Lower leg skin (tissue), 4 donors: Measurements from ENCODE around the gene NRN1L. TPM values are rescaled to one million over a fixed set of nuclear protein-coding genes. Genes with fewer than 3 reads are reported as not detected.
A peak's percentile ranks its signal among the peaks of the same experiment; 100 is the strongest.

Experiments used
- DNase-seq, 2 donors: peaks; one replicate each; pipeline ENCODE4 v3.0.0-alpha.2; 2019; ENCODE audit warnings: low spot score in 2 of 2
- H3K4me3 ChIP-seq: fragments of 200-600 bp; sonication (generic); 2 replicates; pipeline ENCODE4 v1.5.1; 2017; ENCODE audit warnings: mild to moderate bottlenecking, low read depth; ENCODE audit not compliant: poor library complexity, severe bottlenecking
- POLR2A ChIP-seq, 2 donors: fragments of 450-650 bp; IDR thresholded peaks; one replicate each; pipeline ENCODE4 v1.6.1; 2016 to 2017; ENCODE audit warnings: antibody characterized with exemption in 2 of 2, mild to moderate bottlenecking in 1 of 2, moderate library complexity in 1 of 2
- WGBS, 2 donors: methylation state at CpG; one replicate each; pipeline ENCODE4 v1.1.5; 2018; 5-methylcytosine and 5-hydroxymethylcytosine counted together
- intact Hi-C: fragments of 100-400 bp; cut with DNase I; formaldehyde crosslinking; loops from one replicate; pipeline ENCODE4 v1.15.0; 2023; ENCODE audit warnings: low total_unique reads
- total RNA-seq, 4 donors: library from RNA; depleted of rRNA; stranded (reverse); fragments of >200 nt; gene quantifications; one replicate each; pipeline ENCODE4 v1.1.0, GENCODE V29; 2016
- TF ChIP-seq, protein P1 (sequence below), 3 donors: fragments of 450-650 bp; IDR thresholded peaks; one replicate each; pipeline ENCODE4 v1.5.1; 2016; ENCODE audit warnings: antibody characterized with exemption in 3 of 3, mild to moderate bottlenecking in 3 of 3, moderate library complexity in 2 of 3

NRN1L gene
- total RNA-seq, 4 donors from 2014 or later = 0.65 to 3.7 (median 0.80) TPM; not detected in 1

DNA sequence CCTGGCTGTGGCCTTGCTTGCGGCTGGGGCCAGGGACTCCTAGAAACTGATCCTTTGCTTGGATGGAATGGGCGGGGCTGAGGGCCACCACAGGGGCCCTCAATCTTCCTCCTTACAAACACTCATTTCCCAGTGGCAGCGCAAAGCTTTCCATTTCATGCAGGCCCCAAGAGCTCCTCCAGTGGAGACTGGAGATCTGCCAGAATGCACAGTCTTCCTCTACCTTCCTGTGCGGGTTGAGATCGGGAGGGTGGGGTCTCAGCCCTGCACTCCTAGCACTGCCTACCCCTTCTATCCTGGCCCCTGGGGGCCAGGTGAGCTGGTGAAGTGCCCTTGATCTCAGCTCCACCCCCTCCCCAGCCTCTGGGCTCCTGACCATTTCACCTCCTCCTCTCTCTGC, 1.7 kb downstream of the NRN1L start:
- no peak overlapping the region for H3K4me3 ChIP-seq
- TF ChIP-seq, protein P1, sequence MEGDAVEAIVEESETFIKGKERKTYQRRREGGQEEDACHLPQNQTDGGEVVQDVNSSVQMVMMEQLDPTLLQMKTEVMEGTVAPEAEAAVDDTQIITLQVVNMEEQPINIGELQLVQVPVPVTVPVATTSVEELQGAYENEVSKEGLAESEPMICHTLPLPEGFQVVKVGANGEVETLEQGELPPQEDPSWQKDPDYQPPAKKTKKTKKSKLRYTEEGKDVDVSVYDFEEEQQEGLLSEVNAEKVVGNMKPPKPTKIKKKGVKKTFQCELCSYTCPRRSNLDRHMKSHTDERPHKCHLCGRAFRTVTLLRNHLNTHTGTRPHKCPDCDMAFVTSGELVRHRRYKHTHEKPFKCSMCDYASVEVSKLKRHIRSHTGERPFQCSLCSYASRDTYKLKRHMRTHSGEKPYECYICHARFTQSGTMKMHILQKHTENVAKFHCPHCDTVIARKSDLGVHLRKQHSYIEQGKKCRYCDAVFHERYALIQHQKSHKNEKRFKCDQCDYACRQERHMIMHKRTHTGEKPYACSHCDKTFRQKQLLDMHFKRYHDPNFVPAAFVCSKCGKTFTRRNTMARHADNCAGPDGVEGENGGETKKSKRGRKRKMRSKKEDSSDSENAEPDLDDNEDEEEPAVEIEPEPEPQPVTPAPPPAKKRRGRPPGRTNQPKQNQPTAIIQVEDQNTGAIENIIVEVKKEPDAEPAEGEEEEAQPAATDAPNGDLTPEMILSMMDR (IDR thresholded peaks at IDR 0.05) = no peak
- no peak for TF ChIP-seq POLR2A (IDR thresholded peaks at IDR 0.05)
- WGBS, 2 donors = 91 to 95% methylated on average over 5 of the region's 5 CpGs
- DNase-seq = no peak
- intact Hi-C loops = no loop called here

DNA sequence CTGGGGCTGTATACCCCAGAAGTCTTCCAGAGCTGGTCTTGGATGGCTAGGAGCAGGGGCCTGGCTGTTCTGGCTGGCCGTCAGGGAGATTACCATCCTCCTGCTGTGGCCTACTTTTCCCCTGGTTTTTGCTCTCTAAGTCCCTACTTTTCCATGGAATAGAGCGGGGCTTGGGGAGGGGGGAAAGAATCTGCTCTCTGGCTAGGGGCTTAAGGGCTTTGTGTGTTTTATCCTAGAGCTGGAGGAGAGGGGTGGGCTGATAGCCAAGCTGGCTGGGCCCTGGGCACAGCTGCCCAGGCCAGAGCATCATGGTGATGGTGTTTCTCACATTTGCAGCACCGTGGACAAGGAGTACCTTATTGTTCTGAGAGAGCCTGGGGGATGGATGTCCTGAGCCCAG, 3.6 kb downstream of the NRN1L start:
- intact Hi-C loops = no loop called here
- 78% methylated on average over 3 of the region's 3 CpGs for WGBS, 2 donors
- TF ChIP-seq, protein P1 (IDR thresholded peaks at IDR 0.05) = no peak
- H3K4me3 ChIP-seq = no peak overlapping the region
- DNase-seq = no peak

DNA sequence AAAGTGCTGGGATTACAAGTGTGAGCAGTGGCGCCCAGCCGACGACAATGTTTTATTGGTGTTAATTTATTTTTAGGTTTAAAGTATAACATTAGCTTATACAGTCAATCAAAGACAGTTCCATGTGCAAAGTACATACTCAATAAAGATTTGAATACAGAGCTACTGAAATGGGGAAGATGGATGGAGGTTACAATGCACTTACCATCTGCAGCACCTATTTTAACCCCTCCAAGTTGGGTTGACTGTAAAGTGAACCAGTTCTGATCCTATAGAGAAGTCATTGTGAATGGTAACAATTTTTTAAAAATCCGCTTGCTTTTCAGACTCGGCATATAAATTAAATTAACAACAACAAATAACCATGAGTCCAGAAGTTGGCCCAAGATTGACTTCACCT, 7.7 kb downstream of the NRN1L start:
- H3K4me3 ChIP-seq = no peak overlapping the region
- TF ChIP-seq, protein P1 (IDR thresholded peaks at IDR 0.05) = no peak
- no peak for TF ChIP-seq POLR2A (IDR thresholded peaks at IDR 0.05)
- intact Hi-C loops = no loop called here
- DNase-seq = no peak
- WGBS, 2 donors = 46 to 53% methylated on average over 5 of the region's 5 CpGs

DNA sequence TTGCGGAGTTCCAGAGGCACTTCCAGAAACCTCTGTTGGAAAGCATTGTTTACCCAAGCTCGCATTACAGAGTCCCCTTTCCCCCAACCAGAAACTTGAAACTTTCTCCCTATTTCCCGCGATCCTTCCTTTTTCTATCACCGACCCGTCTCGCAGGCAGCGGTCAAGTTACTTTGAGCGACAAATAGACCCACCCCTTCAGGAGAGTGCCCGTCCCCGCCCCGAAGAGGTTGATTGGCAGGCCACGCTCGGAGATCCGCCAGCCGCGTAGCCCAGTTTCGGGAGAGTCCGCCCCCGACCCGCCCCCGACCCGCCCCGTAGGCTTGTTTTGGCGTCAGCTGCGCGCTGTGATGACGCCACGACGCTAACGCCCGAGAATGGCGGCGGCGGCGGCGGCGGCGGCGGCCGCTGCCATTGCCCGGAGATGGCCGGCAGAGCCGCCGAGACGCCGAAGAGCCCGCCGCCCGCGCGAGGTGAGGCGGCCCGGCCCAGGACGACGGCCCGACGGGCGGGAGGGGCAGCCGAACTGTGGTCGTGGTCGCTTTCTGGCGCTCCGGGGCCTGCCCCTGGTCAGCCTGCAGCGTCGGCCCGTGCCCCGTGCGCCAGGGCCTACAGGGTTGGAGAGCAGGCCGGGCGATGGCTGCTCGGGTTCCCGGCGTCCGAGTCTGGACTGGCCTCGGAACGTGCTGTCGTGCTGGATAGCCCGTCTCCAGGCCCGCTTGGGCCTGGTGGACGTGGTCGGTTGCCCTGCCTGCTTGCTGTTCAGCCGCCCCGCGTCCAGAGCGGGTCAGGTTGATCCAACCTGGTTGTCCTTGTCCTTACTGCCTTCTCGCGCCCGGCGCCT, 8.4 kb downstream of the NRN1L start, which contains the start of gene PSKH1:
TSS of gene PSKH1 (plus strand) at position 356 of the 844 bp plus-strand sequence. CDS start 15,496 bp downstream, outside the sequence.
- TF ChIP-seq POLR2A (IDR thresholded peaks at IDR 0.05) = peak in 1 of 2 donors; percentile 63
- TF ChIP-seq, protein P1 (IDR thresholded peaks at IDR 0.05) = no peak
- 0 to 1% methylated on average over 22 to 90 of the region's 90 CpGs for WGBS, 2 donors
- peak; percentile 95 to 100 for DNase-seq
- intact Hi-C loops = no loop called here
- H3K4me3 ChIP-seq = peak within 1 kb of the TSS; percentile 88

DNA sequence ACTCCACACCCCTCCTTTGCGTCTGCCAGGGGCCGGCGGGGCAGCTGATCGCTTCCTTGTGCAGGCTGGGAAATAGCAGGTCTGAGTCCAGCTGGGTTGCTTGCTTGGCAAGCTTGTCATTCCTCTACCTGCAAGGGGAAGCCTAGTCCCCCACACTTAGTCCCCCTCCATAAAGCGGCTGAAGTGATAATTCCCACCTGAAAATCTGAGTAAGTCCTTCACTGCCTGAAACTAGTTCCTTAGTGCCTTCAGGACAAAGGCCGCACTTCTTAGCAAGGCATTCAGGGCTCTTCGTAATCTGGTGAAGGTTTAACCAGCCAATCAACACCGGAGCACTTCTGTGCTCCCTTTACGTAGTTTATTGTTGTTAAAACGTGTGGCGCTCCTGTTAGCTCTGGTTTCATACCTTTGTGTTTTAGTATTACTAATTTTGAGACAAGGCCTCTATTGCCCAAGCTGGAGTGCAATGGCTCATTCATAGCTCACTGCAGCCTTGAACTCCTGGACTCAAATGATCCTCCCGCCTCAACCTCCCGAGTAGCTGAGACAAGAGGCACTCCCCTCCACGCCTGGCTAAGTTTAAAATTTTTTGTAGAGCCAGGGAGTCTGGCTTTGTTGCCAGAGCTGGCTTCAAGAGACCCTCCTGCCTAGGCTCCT, 9.2 kb downstream of the NRN1L start:
- peak overlapping the region; percentile 88 for H3K4me3 ChIP-seq
- TF ChIP-seq, protein P1 (IDR thresholded peaks at IDR 0.05) = no peak
- no peak for TF ChIP-seq POLR2A (IDR thresholded peaks at IDR 0.05)
- no peak for DNase-seq
- WGBS, 2 donors = 14 to 16% methylated on average over 14 of the region's 14 CpGs
- intact Hi-C loops = no loop called here
